ENCODE measurements around the gene UBE2G2.

Gene UBE2G2

DNA sequence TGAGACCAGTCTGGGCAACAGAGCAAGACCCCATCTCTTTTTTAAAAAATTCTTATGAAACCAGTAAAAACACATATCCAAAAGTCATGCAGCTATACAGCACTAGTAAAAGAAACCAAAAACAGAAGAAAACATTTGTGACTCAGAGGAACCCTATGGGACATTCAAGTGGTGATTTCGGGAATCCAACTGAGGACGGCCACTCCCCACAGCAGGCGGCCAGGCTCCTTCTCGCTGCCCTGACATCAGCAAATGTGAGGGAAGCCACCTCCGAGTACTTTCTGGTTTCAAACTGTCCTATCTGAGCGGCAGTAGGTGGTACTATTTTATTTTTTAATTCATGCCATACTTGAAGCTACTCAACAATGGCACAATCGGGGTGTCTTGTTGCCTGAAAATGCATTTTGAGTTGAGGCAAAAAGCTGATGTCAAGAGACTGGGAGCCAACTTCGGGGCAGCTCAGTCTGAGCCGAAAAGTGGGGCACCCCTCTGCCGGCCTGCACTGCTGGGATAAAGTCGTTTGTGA, 12.9 kb upstream of the UBE2G2 start:
- DNase-seq, result no peak

DNA sequence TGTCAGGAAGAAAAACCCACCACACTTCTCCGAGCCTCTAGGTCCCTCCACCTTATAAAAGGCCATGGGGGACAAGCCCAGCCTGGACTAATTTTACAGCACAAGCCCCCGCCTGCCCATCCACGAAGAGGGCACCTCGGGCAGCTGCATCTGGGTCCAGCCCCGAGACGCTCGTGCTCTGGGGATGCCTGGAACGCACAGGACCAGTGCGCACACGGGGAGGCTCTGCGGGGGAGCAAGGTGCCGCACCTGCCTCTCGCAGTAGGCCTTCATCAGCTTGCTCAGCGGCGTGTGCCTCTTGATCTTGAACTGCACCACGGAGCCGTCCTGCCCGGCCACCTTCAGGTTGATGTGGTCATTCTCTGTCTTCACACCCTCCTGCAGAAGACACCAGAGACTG, 12.1 kb upstream of the UBE2G2 start:
- no peak for DNase-seq

DNA sequence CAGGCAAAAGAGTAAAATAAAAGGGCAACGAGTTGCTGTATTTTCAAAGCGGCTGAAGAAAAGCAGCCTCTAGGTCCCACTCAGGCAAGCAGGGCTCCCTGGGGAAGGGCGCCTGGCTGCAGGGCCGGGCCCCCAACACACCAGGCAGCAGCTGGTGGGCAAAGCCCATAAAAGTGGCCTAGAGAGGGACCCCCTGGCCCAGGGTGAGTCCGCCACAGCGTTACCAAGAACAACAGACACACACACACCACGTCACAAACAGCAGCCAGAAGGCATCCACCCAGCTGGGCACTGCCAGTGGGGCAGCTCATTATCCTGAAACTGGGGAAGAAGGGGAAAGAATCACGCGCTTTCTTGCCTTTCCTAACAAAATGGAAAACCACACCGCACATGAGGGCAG, 11.5 kb upstream of the UBE2G2 start:
- DNase-seq, result no peak

DNA sequence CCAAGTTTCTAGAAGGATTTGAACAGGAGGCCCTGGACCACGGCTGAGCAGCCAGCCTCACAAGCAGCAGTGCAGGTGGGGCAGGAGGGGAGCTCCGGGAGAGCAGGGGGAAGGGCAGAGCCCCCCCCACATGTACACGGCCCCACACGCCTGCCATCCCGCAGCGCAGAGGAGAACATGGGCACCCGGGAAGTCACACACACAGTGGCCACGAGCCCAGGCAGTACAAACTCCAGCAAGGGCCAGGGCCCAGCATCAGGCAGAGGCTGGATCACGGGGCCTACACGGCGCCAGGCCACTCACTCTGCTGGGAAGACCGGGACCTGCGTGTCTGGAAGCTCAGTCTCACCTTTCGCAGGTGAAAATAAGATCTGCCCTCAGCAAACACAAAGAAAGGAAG, 11.0 kb upstream of the UBE2G2 start:
- no peak for DNase-seq

DNA sequence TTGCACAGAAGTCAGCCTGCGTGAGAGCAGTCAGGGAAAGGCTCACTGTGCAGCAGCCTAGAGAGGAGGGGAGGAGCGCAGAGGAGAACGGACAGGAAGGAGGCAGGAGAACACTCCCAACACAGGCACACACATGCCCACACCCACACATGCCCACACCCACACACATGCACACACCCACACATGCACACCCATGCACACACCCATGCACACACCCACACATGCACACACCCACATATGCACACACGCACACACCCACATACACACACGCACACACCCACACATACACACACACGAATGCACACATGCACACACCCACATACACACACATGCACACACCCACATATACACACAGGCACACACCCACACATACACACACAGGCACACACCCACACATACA, 9.2 kb upstream of the UBE2G2 start:
- DNase-seq, result no peak

DNA sequence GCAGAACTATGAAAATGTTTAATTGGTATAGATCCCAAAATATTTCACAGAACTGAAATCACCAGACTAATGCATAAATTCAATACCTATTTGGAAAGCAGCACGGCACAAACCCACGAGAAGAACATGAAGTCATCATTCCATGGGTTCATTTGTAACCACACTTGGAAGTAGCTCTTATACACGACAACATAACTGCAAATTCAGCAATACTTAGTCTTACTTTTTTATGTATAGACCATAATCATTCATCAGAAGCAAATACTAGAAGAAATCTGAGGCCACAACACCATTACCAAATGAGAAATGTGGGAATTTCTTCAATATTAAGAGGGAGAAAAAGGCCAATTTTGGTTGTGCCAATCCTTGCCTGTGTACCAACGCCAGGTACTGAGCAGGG, 4.2 kb upstream of the UBE2G2 start:
- no peak for DNase-seq

DNA sequence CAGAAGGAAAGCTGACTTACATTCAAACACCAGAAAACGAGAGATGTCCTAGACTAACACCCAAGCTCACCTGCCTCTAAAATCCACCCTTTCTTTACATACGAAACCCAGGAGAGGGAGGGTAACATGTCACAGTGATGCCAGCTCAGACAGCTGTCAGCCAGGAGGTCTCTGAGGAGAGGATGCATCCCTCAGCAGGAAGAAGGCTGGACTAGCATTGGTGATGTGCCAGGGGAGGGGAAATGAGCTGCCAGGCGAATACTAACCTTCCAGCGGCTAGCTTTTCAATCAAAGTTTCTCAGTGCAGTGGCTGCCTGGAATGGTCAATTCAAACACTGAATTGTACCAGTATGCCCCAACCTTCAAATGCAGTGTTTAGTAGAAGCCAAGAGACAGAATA, 3.6 kb upstream of the UBE2G2 start:
- no peak for DNase-seq

DNA sequence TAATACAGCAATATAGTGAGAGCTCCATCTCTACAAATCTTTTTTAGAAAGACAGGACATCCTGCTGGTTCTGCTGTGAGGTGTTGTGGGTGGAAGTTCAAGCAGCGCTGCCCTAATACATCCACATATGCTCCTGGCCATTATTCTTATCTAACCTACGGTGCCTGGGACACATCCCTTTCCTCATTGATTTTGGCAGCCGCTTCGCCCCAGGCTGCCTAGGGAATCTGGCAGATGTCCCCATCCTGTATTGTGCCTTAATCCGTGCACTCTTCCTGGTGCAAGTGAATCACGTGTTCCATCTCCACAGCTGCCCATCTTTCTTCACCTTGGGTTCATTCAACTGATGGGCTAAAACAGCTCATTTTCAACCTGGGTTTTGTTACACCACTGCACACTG, 3.1 kb upstream of the UBE2G2 start:
- no peak for DNase-seq

DNA sequence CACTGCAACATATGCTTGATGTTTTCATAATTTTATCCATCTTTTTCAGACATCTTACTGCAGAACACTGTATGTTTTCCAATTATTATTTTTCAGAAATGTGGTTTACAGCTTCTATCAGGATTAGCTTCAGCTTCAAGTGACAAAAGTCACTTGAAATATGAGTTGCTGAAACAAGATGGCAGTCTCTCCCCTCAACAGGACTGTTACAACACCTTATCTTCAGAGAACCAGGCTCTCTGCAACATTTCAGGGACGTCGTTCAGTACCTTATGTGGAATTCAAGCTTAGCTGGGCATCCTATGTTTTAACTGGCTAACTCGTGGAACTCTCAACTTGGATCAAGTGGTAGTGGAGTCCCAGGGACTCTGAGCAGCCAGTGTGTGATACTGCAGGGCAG, 2.0 kb upstream of the UBE2G2 start:
- no peak for DNase-seq

DNA sequence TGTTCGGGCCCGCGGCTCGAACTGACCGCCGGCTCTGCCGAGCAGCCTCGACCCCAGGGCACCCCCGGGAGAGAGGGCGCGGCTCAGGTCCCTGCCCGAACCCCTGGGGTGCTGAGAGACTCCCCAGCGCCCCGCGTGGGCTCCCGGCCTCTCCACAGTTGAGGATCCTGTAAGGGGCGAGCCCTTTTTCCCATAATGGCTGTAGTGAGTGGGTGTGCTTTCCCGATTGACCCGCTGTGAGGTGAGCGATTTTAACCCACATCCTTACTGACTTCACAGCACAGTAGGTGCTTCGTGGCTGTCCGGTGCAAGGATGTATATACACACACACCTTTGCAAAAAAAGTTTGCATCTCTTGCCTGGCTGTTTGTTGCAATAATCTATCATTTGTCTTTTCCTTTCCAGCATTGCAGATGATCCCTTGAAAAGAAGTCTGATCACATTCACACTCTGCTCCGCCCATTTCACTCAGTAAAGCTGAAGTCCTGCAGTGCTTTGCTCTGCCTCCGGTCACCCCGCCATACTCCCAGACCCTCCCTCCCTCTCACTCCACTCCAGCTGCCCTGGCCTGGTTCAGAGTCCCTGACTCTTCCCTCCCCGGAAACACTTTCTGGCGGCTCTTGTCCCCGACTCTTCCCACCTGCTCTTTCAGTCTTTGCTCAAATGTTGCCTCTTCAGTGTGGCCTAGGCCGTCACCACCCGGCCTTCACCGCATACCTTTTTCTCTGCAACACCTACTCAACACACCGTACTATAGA, 955 bp upstream of the UBE2G2 start:
- DNase-seq, result no peak

DNA sequence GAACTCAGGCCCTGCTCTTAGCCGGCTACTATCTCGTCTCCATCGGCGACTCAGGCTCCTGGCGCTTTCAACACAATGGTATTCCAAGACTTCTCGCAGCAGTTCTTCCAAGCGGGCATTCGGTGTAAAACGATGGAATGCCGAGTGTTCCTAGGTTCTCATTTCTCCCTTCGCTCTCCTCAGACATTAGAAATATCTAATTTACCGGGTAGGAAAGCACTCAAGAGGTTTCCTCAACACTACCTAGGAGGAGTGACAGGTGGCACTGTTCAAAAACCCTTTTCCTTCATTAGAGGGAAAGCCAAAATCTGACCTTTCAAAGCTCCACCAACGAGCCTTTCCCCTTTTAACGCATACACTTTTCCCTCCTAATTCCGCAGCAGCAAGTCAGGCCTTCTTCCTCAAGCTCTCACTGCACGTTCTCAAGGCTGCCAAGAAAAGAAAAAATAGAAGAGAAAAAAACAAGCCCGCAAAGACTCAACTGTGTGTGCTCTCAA, 601 bp downstream of the UBE2G2 start:
- peak in 1 of 2 donors; percentile 5 for DNase-seq

DNA sequence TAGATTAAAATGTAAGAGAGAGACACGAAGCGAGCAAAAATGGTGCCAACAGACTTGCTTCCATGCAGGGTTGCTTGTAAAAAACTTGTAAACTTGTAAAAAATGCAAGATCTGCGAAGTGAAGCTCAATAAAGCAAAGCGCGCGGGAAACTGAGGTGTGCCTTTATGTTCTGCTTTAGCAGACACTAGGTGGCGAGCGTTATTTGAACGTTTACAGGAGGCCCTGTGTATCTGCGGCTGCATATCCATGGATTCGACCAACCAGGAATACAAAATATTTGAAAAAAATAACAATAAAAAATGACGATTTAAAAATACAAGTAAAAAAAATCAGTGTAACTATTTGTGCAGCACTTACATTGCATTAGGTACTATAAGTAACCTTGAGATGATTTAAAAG, 1.5 kb downstream of the UBE2G2 start:
- DNase-seq, result no peak

DNA sequence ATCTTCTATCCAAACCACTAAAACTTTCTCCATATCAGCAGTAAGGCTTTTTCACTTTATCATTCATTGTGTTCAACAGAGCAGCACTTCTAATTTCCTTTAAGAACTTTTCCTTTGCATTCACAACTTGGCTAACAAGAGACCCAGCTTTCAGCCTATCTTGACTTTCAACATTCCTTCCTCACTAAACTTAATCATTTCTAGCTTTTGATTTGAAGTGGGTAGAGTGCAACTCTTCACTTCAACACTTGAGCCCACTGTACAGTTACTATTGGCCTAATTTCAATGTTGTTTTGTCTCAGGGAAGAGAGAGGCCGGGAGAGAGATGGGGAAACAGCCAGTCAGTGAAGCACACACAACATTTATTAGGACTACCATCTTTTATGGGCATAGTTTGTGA, 2.0 kb downstream of the UBE2G2 start:
- DNase-seq, result no peak

DNA sequence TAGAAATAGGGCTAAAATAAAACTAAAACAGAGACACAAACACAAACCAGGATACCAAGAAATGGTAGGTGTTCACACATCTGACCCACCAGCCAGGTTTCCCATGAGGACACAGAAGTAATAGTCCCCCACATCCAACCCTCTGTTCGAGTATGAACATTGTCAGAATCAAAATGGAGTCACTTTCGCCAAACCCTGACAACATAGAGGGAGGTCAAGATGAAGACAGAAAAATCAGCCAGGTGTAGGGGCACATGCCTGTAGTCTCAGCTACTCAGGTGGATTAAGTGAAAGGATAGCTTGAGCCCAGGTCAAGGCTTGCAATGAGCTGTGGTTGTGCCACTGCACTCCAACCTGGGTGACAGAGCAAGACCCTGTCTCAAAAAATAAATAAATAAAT, 3.8 kb downstream of the UBE2G2 start:
- no peak for DNase-seq

DNA sequence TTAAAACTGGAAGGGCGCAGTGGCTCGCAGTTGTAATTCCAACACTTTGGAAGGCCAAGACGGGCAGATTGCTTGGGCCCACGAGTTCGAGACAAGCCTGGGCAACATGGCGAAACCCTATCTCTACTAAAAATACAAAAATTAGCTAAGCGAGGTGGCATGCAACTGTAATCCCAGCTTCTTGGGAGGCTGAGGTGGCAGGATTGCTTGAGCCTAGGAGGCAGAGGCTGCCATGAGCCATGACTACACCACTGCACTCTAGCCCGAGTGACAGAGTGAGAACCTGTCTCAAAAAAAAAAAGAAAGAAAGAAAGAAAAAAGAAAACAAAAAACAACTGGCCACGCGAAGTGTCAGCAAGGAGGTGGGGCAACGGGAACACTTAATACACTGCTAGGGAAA, 6.3 kb downstream of the UBE2G2 start:
- no peak for DNase-seq

DNA sequence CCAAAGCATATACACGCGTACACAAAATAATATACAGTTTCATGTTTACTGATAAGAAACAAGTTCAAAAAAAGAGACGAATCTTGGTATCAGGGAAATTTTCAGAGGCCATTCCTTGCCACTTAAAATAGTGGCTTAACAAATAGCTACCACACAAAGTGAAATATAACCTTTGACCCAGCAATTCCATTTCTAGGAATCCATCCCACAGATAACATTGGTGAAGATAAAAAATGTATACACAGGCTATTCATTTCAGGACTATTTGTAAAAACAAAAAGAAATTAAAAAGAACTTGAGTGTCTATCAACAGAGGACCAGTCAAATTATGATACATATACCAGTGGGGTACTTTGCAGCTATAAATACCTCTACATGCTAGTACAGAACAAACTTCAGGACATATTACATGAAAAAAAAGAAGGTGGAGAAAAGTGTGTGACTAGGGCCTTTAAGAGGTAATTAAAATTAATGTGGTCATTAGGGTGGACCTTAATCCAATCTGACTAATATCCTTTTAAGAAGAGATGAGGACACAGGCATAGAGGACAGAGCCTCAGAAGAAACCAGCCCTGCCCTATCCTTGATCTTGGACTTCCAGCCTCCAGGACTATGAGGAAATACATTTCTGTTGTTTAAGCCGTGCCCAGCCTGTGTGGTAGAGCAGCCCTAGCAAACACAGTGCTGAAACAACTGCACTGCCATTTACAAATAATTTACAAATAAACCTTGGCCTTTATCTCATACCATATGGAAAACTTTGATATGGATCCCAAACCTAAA, 7.8 kb downstream of the UBE2G2 start:
- no peak for DNase-seq

DNA sequence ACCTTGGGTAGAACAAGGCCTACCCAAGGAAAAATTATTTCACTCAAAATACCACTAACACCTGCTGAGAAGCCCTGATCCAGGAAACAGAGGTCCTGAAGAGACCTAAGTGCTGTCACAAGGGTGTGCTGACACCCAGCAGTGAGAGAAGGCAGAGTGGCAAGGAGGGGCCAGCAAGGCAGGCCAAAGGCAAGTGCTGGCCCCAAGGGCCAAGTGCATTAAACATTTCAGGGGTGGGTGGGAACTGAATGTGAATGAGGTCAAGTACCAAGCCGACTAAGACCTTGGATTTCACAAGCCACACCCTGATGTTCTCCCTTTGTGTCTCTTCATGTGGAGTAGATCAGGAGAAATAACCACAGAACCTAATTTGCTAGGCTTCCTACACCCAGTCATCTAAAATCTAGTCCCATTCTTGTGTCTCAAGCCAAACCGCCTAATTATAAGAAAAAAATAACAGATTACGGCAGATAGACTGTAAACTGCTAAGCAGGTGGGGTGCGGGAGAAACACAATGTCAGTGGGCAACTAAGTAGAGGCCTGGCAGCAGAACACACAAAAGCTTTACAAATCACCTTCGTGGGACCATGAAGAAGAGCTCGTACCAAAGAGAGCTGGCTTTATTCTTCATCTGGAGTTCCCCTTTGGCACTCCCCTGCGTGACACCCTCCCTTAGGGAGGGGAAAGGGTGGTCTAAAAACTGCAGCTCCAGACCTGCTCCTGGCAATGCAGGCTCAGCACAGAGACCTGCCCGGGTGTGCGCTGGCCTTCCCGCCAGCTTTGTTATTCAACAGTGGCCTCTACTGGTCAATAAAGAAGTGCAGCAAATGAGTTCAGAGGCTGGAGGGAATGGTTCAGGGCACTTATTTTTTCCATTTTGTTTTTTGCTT, 8.7 kb downstream of the UBE2G2 start:
- DNase-seq, result peak; percentile 49 to 52

DNA sequence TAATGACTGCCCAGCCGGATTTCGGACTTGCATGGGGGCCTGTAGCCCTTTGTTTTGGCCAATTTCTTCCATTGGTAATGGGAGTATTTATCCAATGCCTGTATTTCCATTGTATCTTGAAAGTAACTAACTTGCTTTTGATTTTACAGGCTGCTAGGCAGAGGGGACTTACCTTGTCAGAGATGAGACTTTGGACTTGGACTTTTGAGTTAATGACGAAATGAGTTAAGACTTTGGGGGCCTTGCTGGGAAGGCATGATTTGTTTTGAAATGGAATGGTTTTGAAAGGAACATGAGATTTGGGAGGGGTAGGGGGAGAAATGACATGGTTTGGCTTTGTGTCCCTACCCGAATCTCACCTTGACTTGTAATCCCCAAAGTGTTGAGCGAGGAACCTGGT, 9.6 kb downstream of the UBE2G2 start:
- DNase-seq, result no peak

DNA sequence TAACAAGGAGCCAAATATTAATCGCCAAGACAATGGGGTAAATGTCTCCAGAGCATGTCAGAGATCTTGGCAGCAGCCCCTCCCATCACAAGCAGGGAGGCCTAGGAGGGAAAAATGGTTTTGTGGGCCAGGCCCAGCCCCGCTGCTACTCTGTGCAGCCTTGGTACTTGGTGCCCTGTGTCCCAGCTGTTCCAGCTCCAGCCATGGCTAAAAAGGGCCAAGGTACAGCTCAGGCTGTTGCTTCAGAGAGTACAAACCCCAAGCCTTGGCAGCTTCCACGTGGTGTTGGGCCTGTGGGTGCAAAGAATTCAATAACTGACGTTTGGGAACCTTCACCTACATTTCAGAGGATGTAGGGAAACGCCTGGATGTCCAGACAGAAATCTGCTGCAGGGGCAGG, 10.4 kb downstream of the UBE2G2 start:
- no peak for DNase-seq

DNA sequence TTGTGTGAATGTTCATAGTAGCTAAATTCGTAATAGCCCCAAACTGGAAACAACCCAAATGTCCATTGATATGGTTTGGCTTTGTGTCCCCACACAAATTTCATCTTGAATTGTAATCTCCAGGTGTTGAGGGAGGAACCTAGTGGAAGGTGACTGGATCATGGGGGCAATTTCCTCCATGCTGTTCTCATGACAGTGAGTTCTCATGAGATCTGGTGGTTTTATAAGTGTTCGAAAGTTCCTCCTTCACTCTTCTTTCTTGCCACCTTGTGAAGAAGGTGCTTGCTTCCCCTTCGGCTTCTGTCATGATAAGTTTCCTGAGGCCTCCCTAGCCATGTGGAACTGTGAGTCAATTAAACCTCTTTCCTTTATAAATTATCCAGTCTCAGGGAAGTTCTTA, 11.3 kb downstream of the UBE2G2 start:
- no peak for DNase-seq

DNA sequence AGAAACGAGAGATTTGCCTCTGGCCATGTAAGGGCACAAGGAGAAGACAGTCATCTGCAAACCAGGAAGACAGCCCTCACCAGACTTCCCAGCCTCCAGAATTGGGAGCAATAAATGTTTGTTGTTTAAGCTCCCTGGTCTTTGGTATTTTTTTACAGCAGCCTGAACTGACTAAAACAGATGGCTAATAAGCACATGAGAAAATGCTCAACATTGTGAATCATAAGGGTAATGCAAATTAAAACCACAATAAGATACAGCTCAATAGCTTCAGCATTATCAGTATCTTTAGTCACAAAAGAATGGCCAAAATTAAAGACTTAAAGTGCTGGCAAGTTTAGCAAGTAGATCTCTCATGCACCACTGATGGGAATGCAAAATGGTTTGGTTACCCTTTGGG, 11.7 kb downstream of the UBE2G2 start:
- no peak for DNase-seq

DNA sequence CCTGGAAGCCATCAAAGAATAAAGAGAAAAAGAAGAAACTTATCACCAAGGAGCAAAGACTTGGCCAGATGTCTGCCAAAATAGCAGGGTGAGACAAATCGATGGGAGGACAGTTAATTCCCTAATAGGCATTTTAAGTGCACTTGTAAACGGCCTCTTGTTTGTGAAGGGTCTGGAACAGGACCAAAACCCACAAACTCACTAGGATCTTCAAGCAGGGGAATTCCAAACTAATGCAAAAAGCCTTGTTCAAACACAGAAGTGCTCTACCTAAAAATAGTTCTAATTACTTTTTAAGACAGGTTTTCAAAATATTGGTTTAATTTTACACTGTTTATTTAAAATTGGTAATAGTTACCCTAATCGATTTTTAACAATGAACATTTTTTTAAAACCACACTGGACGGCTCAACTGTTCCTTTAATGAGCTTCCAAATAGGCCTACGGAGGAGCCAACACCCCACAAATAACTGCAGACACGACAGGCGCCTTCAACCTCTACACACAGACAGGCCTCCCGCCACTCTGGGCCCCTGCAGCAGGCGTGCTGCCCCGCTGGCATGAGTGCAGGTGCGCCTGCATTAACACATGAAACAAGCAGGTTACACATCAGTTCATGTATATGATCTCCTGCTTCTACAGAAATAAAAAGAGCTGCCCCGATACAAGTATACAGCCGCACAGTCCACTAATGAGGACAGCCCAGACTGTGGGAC, 15.8 kb downstream of the UBE2G2 start:
- DNase-seq, result no peak
